GM19467 (cell line): ENCODE results near the gene LCN12.
"Not testable (repeated sequence)": the region's sequence is repeated elsewhere in the genome, so short reads cannot be mapped to it uniquely, and the experiment has no call there.

Experiments used
- ATAC-seq: cut with Tn5 transposase; IDR thresholded peaks from one replicate; pipeline ENCODE4 v1.9.1; 2021; ENCODE audit warnings: mild to moderate bottlenecking, moderate library complexity; ENCODE audit not compliant: unreplicated experiment

Gene LCN12

DNA sequence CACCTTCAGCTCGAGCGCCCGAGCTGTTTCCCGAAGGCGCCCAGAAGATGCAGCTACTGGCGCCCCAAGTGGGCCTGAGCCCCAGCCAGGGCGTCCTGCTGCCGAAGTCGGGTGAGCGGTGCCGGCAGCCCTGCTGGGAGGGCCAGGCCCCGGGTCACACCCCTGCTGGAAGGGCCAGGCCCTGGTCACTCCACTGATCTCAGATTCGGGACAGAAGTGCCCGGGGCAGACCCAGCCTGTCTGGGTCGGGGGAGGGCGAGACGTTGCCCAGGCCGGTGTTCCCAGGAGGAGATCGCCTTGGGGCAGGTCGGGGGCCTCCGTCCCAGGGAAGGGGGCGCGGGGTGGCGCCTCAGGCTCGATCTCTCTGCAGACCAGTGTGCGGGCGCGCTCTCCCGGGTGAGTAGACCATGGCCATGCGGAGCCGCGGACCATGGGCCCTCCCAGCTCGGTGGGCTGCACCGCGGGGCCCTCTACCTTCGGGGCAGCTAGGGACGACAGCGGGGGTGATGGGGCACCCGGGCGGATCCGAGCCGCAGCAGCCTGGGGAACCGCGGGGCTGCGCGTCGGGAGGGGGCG, 33.0 kb downstream of the LCN12 start:
- ATAC-seq: no peak

- ATAC-seq: no peak
Observed at GRCh38 chr9:136985853-136986252, 33.8 kb downstream of the LCN12 start.

GRCh38 chr9:136988872-136989271, 36.8 kb downstream of the LCN12 start:
- no peak for ATAC-seq

DNA sequence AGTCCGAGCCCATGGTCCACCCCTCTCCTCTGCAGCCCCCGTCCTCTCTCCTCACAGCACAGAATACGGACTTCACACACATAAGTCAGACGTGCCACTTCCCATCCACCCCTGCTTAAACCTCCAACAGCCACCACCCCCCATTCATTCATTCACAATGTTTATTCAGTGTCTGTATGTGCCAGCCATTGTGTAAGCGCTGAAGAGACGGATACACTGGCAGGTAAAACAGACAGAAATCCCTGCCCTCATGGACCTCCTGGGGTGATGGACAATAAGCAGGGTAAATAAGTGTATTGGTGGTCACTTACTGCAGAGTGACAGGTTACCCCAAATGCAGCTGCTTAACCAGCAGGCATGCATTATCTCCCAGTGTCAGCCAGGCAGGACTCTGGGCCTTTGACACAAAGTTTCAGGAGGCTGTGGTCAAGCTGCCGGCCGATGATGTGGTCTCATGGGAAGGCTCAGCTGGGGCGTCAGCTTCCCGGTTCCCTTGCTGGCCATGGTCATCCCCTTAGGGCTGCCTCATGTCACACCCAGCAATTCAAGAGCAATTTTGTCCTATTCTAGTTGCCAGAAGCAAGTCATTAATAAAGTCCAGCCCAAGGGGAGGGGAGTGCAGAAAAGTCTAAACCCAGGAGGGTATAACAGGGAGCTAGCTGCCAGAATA, 38.3 kb downstream of the LCN12 start:
- ATAC-seq: no peak

DNA sequence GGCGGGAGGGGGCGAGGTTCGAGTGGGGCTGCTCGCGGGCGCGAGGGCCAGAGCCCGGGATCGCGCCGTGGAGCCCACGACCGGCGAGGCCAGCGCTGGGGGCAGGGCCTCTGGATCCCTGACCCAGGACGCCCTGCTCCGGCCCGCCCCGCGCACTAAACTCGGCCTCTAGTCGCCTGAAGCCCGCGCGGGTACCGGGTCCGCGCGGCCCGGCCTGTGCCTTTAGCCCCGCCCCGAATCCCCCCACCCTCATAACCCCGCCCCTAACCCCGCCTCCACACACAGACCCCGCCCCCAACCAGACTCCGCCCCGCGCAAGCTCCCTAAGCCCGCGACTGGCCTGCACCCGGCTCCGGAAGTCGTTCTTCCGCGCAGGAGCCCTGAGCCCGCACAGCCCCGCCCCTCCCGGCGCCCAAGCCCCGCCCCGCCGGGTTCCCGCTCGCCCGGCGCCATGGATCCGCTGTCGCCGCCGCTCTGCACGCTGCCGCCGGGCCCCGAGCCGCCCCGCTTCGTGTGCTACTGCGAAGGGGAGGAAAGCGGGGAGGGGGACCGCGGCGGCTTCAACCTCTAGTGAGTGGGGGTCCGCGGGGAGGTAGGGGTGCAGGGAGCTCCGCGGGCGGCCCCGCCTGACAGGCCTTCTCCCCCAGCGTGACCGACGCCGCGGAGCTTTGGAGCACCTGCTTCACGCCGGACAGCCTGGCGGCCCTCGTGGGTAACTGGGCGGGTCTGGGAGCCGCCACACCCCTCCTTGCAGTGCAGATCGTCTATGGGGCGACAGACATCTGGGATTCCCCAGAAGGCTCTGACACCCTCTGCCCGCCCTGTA, 40.1 kb downstream of the LCN12 start, which contains the start of gene PAXX:
Gene PAXX, plus strand, starts transcription at position 430 of the 826 bp plus-strand sequence. Its CDS starts 22 bp downstream, at position 452.
- ATAC-seq: peak; percentile 64

- ATAC-seq: no peak
Observed at GRCh38 chr9:136992819-136993369, 40.8 kb downstream of the LCN12 start.

DNA sequence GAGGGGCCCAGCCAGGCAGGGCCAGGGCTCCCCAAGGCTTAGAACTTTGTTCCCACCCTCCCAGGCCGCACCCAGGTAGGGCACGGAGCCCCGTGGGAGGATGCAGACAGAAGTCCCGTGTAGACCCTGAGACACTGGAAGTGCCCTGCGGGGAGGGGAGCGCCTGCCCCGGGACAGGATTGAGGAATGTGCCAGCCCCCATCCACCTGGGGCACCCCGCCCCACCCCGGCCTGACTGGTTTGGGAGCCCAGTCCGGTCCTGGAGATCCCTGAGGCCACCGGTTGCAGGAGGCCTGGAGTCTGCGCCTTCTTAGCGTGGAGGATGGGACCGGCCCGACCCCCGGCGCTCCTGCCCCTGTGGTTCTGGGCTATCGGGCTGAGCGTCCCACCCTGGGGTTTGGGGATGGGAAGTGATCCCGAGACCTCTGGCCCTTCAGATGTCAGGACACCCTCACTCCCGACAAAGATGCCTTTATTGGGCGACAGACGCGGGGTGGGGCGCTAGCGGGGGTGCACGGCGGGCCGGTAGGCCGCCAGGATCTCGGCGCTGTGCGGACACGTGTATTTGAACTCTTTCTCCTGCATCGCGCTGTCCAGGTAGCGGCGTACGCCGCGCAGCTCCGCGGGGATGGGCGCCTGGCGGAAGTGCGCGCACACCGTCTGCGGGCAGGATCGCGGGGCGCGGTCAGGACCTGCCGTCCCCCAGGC, 42.3 kb downstream of the LCN12 start:
- ATAC-seq: no peak

GRCh38 chr9:136994888-136995230, 42.8 kb downstream of the LCN12 start:
- no peak for ATAC-seq

DNA sequence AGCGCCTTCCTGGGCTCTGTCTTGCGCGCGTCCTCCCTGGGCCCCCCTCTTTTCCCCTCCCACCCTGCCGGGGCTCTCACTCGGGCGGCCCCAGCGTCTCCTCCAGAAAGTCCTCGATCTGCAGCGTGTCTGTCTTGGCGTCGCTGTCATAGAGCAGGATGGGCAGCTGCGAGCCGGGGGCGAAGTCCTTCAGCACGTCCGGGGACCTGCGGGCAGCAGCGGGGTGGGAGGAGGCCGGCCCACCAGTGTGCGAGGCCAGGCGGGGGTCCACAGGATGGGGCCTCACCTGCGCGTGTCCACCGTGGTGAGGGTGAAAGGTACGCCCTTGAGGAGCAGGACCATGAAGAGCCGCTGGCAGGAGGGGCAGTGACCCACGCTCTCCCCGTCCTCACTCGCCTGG, 43.3 kb downstream of the LCN12 start:
- no peak for ATAC-seq

DNA sequence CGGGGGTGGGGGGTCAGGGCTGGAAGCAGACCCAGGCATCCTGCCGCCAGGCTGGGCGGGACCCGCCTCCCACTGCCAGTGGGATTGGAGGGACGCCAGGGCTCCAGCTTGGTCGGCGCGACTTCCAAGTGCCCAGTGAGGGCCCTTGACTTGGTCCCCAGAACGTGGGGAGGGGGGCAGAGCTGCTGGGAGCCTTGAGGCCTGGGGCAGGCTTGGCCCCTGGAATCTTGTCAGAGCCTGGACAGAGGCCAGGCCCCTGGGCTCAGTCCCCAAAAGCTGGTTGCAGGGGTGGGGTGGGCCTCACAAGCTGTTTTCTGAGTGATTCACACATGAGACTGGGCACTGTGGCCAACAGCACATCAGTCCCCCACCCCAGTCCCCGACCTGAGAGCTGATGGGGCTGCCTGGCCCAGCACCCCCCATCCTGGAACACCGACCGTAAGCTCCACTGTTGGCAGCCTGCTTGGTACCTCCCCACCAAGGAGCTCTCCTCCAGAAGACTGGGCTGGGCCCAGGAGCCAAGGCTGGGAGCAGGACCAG, 43.8 kb downstream of the LCN12 start:
- no peak for ATAC-seq

- ATAC-seq: no peak
Observed at GRCh38 chr9:136996361-136997292, 44.6 kb downstream of the LCN12 start, which contains the start of gene CLIC3. CLIC3 (minus strand) TSS chr9:136996568; CDS start chr9:136996543, 25 bp downstream.

DNA sequence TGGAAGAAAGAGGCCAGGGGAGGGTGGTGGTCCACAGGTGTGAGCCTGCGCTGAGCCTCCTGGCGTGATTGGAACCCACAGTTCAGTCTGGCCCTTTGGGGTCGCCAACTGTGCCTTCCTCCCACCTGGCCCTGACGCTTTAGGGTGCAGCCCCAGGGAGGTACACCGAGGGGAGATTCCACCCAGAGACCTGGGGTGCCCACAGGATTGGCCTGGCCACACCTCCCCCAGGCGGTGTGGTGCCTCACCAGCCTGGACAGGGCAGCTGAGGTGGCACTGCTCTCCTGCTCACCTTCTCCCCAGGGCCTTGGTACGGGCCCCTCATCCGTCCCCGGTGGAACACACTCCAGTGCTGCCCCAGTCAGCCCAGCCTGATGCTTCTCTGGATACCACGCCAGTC, 45.3 kb downstream of the LCN12 start:
- no peak for ATAC-seq

DNA sequence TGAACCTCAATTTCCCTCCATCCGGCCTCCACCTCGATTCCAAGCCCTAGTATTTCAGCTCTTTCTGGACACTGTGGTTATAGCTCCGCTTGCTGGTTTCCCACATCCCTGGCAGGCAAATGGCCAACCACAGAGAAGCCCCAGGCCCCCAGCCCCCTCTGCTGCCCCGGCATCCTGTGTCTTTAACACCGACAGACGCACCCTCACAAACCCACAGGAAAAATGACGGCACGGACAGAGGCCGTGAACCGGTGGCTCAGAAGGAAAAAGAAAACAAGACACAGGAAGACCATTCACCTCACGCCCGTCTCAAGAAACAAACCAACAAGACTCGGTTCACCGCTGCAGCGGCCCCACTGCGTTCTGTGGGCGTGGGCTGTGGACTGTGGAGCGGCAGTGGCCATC, 45.8 kb downstream of the LCN12 start:
- no peak for ATAC-seq

- ATAC-seq: peak; percentile 72
Observed at GRCh38 chr9:137000177-137000930, 48.3 kb downstream of the LCN12 start.

DNA sequence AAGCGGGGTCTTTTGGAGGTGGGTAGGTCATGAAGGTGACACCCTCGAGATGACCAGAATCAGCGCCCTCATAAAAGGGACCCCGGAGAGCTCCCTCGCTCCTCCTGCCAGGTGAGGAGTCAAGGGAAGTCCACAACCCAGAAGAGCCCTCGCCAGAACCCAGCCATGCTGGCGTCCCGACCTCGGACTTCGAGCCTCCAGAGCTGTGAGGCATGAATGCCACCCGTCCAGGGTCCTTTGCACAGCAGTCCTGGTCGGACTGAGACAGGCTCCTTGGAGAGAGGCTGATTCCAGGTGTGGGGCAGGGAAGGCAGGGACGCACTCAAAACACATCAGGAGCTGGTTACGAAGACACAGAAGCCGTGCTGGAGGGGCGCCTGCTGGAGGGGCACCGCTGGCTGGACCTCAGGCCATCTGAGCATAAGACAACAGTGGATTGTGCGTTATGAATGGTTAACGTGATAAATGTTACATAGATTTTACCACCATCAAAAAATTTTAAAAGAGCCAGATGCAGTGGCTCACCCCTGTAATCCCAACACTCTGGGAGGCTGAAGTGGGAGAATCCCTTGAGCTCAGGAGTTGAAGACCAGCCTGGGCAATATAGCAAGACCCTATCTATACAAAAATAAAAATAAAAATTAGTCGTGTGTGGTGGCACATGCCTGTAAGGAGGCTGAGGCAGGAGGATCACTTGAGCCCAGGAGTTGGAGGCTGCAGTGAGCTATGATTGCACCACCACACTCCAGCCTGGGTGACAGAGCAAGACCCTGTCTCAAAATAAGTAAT, 50.0 kb downstream of the LCN12 start:
- no peak for ATAC-seq

DNA sequence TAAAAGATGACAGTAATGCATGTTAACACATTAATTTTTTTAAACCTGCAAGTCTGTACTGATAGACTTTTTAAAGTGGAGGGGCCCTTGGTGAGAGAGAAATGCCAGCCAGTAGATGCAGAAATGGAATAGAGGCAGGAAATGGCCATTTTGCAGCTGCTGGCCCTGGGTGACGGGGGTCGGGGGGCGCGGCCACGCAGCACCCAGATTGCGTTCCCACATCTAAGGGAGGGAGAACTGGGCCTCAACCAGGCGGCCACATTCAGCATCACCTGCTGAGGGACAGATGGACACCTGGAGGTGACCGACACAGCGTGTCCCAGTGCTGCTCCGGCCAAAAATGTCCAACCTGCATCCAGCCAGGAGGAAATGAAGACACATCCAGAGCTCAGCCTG, 50.6 kb downstream of the LCN12 start:
- no peak for ATAC-seq

- ATAC-seq: not testable (repeated sequence)
Observed at GRCh38 chr9:137004285-137004684, 52.2 kb downstream of the LCN12 start.
